Stimulated activated CD4-positive, alpha-beta T cell treated with anti-CD3 and anti-CD28 coated beads, TNF-alpha, amount 100 ng/mL, for 24 hours (primary cell): ENCODE results near the gene DNAL1.
"Not testable (repeated sequence)": the region's sequence is repeated elsewhere in the genome, so short reads cannot be mapped to it uniquely, and the experiment has no call there.

Experiments
- DNase-seq, 3 experiments: peaks; one replicate each; pipeline ENCODE4 v3.0.0-alpha.2; 2020; ENCODE audit warnings: low read depth in 3 of 3

The DNAL1 gene

GRCh38 chr14:73708076-73708475, 63.3 kb downstream of the DNAL1 start:
- DNase-seq = not testable (repeated sequence)

DNA sequence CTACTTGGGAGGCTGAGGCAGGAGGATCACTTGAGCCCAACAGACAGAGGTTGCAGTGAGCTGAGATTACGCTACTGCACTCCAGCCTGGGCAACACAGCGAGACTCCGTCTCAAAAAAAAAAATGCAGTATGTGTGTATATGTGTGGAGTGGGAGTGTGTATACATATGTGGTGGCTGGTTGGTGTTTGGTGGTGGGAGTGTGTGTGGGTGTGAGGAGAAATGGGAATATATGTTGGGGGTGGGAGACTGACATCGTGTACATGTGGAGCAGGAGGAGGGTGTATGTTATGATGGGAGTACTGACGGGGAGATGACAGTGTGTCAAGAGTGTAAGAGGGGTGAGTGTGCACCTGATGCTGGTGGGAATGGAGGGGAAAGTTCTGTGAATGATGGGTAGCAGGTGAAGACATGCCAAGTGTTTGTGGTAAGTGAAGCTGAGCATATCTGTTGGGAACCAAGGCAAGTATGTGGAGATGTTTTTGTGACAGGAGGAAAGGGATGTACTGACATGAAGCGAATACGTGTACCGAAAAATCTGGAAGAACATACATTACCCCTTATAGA, 65.2 kb downstream of the DNAL1 start:
- no peak for DNase-seq

DNA sequence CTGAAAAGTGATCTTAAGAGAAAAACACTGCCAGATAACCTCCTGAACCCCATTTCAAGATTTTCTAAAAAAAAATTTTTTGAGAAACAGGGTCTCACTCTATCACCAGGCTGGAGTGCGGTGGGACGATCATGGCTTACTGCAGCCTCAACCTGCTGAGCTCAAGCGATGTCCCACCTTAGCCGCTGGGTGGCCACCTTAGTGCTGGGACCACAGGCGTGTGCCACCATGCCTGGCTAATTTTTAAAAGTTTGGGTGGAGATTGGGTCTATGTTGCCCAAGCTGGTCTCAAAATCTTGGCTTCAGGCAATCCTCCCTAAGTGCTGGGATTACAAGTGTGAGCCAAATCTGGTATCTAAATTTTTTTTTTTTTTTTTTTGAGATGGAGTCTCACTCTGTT, 66.0 kb downstream of the DNAL1 start:
- no peak for DNase-seq

DNA sequence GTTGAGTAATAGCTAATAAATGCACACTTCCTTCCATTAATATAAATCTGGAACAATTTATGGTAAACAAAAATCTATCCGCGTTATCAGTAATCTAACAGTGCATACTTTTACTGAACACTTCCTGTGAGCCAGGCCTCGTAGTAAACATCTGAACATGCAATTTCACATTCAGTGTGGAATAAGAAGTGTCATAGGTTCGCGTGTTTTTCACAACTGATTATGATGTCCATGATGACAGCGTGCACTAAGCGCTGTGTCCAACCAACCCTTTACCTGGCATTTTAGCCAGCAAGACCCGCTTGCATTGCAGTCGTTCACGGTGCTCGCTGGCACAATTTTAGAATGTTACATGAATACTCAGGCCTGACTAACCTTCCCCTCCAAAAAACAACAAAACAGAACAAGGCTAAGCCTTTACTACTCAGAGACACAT, 67.3 kb downstream of the DNAL1 start:
- DNase-seq = no peak

- peak in 1 of 3 experiments; percentile 43 for DNase-seq
Measured at GRCh38 chr14:73712540-73713180, 67.9 kb downstream of the DNAL1 start.

GRCh38 chr14:73713206-73713802, 68.5 kb downstream of the DNAL1 start:
- no peak for DNase-seq

- DNase-seq = peak; percentile 72 to 86 (median 75)
Measured at GRCh38 chr14:73713803-73714655, 69.2 kb downstream of the DNAL1 start, which contains the start of gene PNMA1. Gene PNMA1, minus strand, starts transcription at chr14:73714384. Its CDS starts 745 bp downstream, at chr14:73713639.

- DNase-seq = no peak
Measured at GRCh38 chr14:73714656-73715081, 69.9 kb downstream of the DNAL1 start.

GRCh38 chr14:73715707-73716106, 70.9 kb downstream of the DNAL1 start:
- no peak for DNase-seq

- no peak for DNase-seq
Measured at GRCh38 chr14:73717266-73717665, 72.5 kb downstream of the DNAL1 start.

DNA sequence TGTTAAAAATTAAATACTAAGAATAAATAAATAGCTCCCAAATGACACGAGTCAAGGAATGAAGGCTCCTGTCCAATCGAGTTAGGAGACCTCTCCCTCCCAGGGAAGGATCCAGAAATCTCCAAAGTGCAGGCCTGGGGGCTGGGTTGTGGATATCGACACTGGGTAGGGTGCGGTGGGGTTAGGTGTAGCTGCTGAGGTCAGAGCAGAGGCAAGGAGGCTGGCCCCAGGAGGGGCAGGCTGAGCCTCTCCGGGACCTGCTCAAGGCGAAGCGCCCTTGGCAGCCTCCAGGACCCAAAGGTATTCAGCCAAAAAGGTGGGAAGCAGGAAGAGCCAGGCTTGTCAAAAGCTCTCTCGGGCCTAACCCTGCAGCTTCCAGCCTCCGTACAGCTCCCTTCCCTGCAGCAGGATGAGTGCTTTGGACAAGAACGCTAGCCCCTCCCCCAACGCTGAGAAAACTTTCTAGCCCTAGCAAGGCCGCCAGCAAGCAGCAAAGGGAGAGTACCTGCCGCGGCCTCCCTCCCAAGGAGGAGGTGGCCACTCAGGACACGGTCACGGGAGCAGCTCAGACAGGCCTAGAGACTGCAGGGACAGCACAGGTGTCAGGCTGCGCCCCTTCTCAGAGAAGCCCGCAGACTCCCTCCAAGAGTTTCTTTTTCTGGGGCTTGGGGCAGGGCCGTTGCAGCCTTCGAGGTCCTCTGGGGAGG, 73.1 kb downstream of the DNAL1 start:
- DNase-seq = no peak

- DNase-seq = no peak
Measured at GRCh38 chr14:73718418-73719251, 73.8 kb downstream of the DNAL1 start.

- DNase-seq = no peak
Measured at GRCh38 chr14:73719361-73719760, 74.6 kb downstream of the DNAL1 start.

- DNase-seq = no peak
Measured at GRCh38 chr14:73719791-73720190, 75.0 kb downstream of the DNAL1 start.

GRCh38 chr14:73720636-73721035, 75.8 kb downstream of the DNAL1 start:
- DNase-seq = no peak

- DNase-seq = no peak
Measured at GRCh38 chr14:73721101-73721821, 76.5 kb downstream of the DNAL1 start.

- no peak for DNase-seq
Measured at GRCh38 chr14:73722581-73722980, 77.8 kb downstream of the DNAL1 start.

DNA sequence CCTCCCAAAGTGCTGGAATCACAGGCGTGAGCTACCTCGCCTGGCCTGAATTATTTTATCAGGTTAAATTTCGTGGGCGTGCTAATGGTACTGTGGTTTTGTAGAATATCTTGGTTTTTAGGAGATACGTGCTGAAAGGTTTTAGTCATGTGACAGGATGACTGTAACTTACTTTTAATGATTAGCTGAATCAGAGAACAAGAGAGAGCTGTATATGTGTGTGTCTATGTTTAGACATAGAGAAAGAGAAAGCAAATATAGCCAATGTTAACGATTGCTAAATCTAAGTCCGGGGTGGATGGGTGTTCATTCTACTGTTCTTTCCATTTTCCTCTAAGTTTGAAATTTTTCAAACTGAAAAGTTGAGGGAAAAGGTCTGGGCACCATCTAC, 78.6 kb downstream of the DNAL1 start:
- no peak for DNase-seq

GRCh38 chr14:73723797-73724661, 79.2 kb downstream of the DNAL1 start:
- DNase-seq = no peak
